ENCODE data around the gene CREM.

The CREM gene

DNA sequence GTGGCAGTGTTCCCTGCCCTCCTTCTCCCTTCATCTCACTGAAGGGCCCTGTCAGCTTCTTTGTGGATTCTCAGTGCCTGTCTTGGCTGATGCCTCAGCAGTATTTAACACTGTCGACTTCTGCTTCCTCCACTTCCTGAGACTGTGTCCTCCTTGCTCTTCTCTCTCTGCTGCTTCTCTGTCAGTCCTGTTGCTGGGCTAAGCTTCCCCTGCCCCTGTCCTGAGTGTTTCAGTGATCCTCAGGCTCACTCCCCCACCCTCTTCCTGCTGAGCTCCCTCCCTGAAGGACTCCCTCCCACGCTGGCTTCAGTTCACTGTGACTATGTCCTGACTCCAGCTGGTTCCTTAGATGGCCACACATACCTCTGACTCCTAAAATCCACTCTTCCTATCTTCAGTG lies 64.9 kb downstream of the CREM start:
- H3K4me3 ChIP-seq (ENCODE audit: low read length), result no peak overlapping the region
- TF ChIP-seq, protein P1, sequence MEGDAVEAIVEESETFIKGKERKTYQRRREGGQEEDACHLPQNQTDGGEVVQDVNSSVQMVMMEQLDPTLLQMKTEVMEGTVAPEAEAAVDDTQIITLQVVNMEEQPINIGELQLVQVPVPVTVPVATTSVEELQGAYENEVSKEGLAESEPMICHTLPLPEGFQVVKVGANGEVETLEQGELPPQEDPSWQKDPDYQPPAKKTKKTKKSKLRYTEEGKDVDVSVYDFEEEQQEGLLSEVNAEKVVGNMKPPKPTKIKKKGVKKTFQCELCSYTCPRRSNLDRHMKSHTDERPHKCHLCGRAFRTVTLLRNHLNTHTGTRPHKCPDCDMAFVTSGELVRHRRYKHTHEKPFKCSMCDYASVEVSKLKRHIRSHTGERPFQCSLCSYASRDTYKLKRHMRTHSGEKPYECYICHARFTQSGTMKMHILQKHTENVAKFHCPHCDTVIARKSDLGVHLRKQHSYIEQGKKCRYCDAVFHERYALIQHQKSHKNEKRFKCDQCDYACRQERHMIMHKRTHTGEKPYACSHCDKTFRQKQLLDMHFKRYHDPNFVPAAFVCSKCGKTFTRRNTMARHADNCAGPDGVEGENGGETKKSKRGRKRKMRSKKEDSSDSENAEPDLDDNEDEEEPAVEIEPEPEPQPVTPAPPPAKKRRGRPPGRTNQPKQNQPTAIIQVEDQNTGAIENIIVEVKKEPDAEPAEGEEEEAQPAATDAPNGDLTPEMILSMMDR (conservative IDR thresholded peaks at IDR 0.05; ENCODE audit: low read depth, low read length), result no peak
- no peak for DNase-seq (ENCODE audit: low read depth)

DNA sequence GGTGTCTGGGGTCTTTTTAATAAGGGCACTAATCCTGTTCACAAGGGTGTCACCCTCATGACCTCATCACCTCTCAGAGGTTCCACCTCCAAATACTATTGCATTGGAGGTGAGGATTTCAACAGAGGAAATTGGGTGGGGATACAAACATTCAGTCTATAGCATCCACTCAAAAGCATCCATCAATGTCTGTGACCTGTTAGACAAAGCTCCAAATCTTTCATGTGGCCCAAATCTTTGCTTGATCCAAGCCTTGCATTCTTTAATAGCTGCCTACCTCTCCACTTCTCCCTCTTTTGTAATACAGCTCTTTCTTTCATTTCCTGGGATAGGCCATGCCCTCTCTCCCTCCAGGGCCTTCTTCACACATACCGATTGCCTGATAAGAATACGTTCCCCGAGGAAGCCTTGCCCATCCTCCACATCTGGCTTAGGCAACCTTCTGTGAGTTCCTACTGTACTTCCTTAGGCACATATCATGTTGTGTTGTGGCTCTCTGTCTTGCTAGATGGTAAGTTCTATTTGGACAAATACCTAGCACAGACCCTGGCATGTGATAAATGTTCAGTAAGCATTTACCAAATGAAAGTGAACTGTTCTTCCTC lies 66.1 kb downstream of the CREM start:
- DNase-seq (ENCODE audit: low read depth), result no peak
- TF ChIP-seq, protein P1 (conservative IDR thresholded peaks at IDR 0.05; ENCODE audit: low read depth, low read length), result no peak
- H3K4me3 ChIP-seq (ENCODE audit: low read length), result no peak overlapping the region

DNA sequence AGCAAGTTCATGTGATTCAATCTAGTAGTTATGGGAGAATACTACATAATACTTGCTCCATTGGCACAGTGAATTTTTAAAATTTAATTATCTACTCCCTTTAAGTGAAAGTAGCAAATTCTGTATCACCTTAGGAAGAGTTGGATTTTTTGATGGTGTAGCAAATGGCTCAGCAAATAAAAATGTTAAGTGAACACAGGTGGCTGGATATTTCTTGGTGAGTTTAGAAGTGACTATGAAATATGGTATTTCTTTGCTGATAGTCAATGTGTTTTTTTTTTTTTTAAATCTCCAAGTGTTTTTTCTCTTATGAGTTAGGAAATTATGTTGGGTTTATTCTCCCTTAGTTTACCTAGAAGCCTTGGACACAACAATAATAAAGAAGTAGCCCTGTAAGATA lies 67.8 kb downstream of the CREM start:
- no peak for DNase-seq (ENCODE audit: low read depth)
- no peak overlapping the region for H3K4me3 ChIP-seq (ENCODE audit: low read length)
- TF ChIP-seq, protein P1 (conservative IDR thresholded peaks at IDR 0.05; ENCODE audit: low read depth, low read length), result no peak

DNA sequence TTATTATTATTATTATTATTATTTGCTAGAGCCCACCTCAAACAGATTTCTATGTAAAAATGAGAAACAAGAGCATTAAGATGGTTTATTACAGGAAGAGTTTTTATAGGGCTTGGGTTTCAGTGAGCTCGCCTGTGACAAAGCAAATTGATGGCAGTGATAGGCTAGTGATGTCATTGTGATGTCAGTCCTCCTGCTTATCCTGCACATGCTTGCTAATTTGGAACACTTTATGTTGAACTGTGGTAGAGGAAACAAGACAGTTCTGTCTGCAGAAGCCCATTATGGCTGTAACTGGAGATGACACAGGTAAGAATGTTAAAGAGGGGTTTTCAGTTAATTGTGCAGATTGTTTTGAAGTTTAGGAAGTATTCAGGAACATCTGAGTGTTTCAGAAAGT lies 68.3 kb downstream of the CREM start:
- H3K4me3 ChIP-seq (ENCODE audit: low read length), result peak overlapping the region; percentile 56
- no peak for DNase-seq (ENCODE audit: low read depth)
- TF ChIP-seq, protein P1 (conservative IDR thresholded peaks at IDR 0.05; ENCODE audit: low read depth, low read length), result no peak

DNA sequence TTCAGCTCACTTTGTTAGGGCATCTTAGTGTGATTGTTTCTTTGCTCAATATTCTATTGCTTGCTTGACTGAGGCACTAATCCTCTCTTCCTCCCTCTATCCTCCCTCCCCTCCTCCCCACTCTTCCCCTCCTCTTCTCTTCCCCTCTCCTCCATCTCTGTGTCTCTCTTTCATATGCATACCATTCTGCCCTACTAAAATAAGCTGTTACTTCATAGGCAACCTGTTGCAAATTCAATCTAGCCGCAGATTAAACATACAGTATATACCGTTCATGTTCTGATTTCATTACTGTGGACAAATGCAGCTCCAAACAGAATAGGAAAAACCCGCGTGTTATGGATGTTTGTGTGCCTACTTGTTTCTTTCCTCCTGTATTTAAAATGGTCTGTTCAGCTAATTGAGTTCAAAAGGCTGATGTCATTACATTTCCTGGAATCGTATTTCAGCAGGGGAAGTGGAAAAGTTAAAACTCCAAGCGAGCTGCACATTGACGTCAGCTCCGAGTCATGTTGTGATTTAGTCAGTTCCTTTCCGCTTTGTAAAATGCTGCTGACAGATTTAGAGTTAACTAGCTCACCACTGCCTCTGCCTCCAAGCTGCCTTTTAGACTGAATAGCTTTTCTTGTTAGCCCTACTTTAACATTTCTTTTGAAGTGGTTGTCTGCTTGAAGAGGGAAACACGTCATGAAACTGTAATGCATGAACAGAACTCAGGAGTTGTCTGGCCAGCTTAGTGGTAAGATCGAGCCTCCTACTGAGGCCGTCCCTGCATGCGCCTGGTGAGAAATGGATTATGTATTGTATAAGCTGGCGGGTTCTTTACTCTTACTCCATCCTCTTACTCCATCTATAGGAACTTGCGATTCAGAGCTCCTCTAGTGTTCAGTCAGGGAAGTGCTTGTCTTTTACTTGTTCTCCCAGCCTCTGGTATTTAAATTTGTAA lies 69.0 kb downstream of the CREM start:
- peak overlapping the region; percentile 56 for H3K4me3 ChIP-seq (ENCODE audit: low read length)
- DNase-seq (ENCODE audit: low read depth), result peak; percentile 96
- TF ChIP-seq, protein P1 (conservative IDR thresholded peaks at IDR 0.05; ENCODE audit: low read depth, low read length), result peak; percentile 87

DNA sequence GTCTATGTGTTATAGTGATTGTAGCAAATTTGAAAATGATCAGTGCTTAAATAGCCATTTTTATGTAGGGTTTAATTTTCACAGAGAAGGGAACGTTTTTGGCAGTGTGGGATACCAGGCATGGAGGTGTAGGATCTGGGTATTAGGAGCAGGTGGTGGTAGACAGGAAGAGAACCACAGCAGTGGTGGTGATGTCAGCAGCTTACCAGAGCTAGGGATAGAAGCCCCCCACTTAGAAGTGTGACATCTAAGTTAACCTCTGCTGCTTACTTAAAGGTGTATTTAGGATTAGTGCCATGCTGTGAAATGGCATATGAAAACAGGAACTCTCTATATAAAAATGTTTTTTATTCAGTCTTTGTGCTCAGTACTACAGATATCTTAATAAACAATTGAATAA lies 73.8 kb downstream of the CREM start:
- DNase-seq (ENCODE audit: low read depth), result no peak
- TF ChIP-seq, protein P1 (conservative IDR thresholded peaks at IDR 0.05; ENCODE audit: low read depth, low read length), result no peak
- H3K4me3 ChIP-seq (ENCODE audit: low read length), result no peak overlapping the region

Data from retinal pigment epithelial cell (primary cell).